LNCaP clone FGC (cell line): ENCODE measurements around the gene MRTFA.

Experiments
- DNase-seq: peaks from one replicate; pipeline ENCODE4 v3.0.0-alpha.2; 2011; ENCODE audit warnings: low read depth
- H3K4me3 ChIP-seq: 2 replicates; pipeline ENCODE4 v1.5.1; 2011; ENCODE audit warnings: mild to moderate bottlenecking, low read depth, low read length, control low read depth
- TF ChIP-seq, protein P1 (sequence below): IDR thresholded peaks from 2 replicates; pipeline ENCODE4 v1.5.1; 2012; ENCODE audit warnings: mild to moderate bottlenecking; ENCODE audit not compliant: control insufficient read depth, insufficient read depth; ENCODE audit errors: extremely low read depth

The MRTFA gene

GRCh38 chr22:40616578-40616977 lies 19.9 kb downstream of the MRTFA start:
- DNase-seq = no peak
- TF ChIP-seq, protein P1, sequence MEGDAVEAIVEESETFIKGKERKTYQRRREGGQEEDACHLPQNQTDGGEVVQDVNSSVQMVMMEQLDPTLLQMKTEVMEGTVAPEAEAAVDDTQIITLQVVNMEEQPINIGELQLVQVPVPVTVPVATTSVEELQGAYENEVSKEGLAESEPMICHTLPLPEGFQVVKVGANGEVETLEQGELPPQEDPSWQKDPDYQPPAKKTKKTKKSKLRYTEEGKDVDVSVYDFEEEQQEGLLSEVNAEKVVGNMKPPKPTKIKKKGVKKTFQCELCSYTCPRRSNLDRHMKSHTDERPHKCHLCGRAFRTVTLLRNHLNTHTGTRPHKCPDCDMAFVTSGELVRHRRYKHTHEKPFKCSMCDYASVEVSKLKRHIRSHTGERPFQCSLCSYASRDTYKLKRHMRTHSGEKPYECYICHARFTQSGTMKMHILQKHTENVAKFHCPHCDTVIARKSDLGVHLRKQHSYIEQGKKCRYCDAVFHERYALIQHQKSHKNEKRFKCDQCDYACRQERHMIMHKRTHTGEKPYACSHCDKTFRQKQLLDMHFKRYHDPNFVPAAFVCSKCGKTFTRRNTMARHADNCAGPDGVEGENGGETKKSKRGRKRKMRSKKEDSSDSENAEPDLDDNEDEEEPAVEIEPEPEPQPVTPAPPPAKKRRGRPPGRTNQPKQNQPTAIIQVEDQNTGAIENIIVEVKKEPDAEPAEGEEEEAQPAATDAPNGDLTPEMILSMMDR = no peak

DNA sequence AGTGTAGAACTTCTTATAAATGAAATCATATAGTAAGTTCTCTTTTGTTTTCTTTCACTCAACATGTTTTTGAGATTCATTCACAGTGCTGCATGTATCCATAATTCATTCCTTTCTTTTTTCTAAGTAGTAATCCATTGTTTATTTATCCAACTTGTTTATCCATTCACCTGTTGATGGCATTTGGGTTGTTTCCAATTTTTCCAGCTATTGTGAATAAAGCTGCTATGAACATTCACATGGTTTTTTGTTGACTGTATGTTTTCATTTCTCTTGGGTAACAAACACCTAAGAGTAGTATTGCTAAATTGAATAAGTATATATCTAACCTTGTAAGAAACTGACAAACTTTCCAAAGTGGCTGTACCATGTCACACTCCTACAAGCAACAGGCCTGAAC lies 23.5 kb downstream of the MRTFA start:
- TF ChIP-seq, protein P1 = no peak
- DNase-seq = no peak
- H3K4me3 ChIP-seq = no peak overlapping the region

More at GRCh38 chr22:40616578-40616977, 19.9 kb downstream of the MRTFA start:
- H3K4me3 ChIP-seq = no peak overlapping the region

- DNase-seq = no peak
- H3K4me3 ChIP-seq = no peak overlapping the region
- TF ChIP-seq, protein P1 = no peak
Measured at GRCh38 chr22:40612291-40612751, 24.2 kb downstream of the MRTFA start.

GRCh38 chr22:40611606-40612005 lies 24.9 kb downstream of the MRTFA start:
- no peak overlapping the region for H3K4me3 ChIP-seq

DNA sequence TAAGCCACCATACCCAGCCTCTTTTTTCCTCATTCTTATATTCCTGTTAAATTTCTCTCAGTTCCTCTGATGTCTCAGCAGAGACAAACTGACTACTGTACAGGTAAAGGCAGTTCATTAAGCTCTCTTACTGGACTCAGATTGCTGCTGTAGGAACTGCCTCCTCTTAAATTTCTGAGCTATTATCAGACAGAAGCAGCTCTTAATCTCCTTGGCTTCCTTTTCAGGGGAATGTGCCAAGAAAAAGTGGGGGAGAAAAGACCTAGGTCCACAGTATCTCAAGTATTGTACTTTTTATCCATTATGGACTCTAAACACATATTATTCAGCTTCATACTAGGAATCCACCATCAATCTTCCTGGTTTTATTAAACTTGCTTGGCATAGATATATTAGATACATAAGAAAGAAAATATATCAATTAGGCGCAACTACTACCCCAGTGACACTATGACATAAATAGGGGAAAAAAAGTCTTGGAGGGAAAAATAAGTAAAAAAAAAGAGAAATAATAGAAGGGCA lies 26.1 kb downstream of the MRTFA start:
- DNase-seq = no peak
- TF ChIP-seq, protein P1 = no peak
- no peak overlapping the region for H3K4me3 ChIP-seq

More at GRCh38 chr22:40611606-40612005, 24.9 kb downstream of the MRTFA start:
- TF ChIP-seq, protein P1 = no peak
- no peak for DNase-seq

GRCh38 chr22:40609216-40609615 lies 27.3 kb downstream of the MRTFA start:
- H3K4me3 ChIP-seq = no peak overlapping the region
- DNase-seq = no peak
- TF ChIP-seq, protein P1 = no peak

DNA sequence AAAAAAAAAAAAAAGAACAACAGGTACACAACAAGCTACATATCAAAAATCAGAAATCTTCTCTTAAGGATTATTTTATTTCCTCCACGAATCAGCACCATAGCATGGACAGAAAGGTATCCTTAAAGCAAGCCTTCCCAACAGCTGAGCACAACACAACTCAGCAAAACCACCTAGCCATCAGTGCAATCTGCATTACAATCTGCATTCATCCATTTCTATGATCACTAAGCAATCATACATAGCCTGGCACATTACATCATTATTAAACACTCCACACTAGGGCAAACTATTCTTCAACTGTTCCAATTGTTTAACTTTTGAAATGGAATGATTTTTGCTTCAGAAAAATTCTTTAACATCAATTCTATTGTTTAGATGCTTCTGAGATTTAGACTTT lies 29.0 kb downstream of the MRTFA start:
- TF ChIP-seq, protein P1 = no peak
- DNase-seq = no peak
- H3K4me3 ChIP-seq = no peak overlapping the region
